SK-N-SH treated with all-trans-retinoic acid at 6 μM for 48 hours (cell line): ENCODE data around the gene KCNA3.

Experiments used
- ARNTL ChIP-seq: fragments of 450-650 bp; formaldehyde crosslinking; IDR thresholded peaks from 2 replicates; pipeline ENCODE4 v1.5.0; 2020; ENCODE audit warnings: low read depth, mild to moderate bottlenecking, moderate library complexity, borderline replicate concordance
- BACH2 ChIP-seq: fragments of 250-450 bp; sonication (Bioruptor Pico); IDR thresholded peaks from 2 replicates; pipeline ENCODE4 v1.9.0; 2021; ENCODE audit warnings: mild to moderate bottlenecking, borderline replicate concordance
- CSDC2 ChIP-seq: fragments of 250-450 bp; sonication (Bioruptor Pico); IDR thresholded peaks from 2 replicates; pipeline ENCODE4 v1.5.0; 2020; ENCODE audit warnings: mild to moderate bottlenecking, moderate library complexity
- ISL1 ChIP-seq: fragments of 250-450 bp; sonication (Bioruptor Pico); IDR thresholded peaks from 2 replicates; pipeline ENCODE4 v2.1.2; 2022; ENCODE audit warnings: mild to moderate bottlenecking, moderate library complexity
- SNAI2 ChIP-seq: fragments of 250-450 bp; sonication (Bioruptor Pico); IDR thresholded peaks from 2 replicates; pipeline ENCODE4 v1.5.0; 2020; ENCODE audit warnings: mild to moderate bottlenecking, moderate library complexity
- TOX ChIP-seq: fragments of 250-450 bp; sonication (Bioruptor Pico); IDR thresholded peaks from 2 replicates; pipeline ENCODE4 v1.8.0; 2021; ENCODE audit warnings: mild to moderate bottlenecking, moderate library complexity, borderline replicate concordance
- ZFP30 ChIP-seq: fragments of 450-650 bp; formaldehyde crosslinking; IDR thresholded peaks from 2 replicates; pipeline ENCODE4 v1.5.0; 2022; ENCODE audit warnings: mild to moderate bottlenecking, moderate library complexity
- TF ChIP-seq, protein P1 (sequence below): fragments of 250-450 bp; sonication (Bioruptor Pico); IDR thresholded peaks from 2 replicates; pipeline ENCODE4 v1.8.0; 2020; ENCODE audit warnings: mild to moderate bottlenecking, moderate library complexity, borderline replicate concordance

DNA sequence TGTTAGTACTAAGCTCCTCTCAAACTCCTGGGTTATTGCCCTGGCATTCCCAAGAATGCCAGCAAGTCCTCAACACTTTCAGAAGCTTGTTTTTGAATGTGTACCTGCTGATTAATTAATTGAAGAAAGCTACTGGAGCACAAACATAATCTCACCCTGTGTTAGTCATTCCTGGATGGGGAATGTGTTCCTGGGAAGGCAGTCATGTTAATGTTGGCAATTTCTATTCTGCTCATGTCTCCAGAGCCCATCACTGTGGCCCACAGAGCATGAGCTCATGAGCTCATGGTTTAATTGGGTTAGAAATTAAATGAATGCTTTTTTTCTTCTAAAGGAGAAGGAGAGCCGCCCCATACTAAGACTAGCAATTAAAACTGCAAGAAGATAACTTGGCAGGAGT, 31.9 kb upstream of the KCNA3 start:
- TF ChIP-seq CSDC2 (CRISPR knock-in tag) (no peak), TOX (CRISPR knock-in tag) (no peak), ISL1 (no peak), BACH2 (CRISPR knock-in tag) (no peak), SNAI2 (CRISPR knock-in tag) (no peak), ZFP30 (CRISPR knock-in tag) (no peak), ARNTL (CRISPR knock-in tag) (no peak)
- TF ChIP-seq, protein P1, sequence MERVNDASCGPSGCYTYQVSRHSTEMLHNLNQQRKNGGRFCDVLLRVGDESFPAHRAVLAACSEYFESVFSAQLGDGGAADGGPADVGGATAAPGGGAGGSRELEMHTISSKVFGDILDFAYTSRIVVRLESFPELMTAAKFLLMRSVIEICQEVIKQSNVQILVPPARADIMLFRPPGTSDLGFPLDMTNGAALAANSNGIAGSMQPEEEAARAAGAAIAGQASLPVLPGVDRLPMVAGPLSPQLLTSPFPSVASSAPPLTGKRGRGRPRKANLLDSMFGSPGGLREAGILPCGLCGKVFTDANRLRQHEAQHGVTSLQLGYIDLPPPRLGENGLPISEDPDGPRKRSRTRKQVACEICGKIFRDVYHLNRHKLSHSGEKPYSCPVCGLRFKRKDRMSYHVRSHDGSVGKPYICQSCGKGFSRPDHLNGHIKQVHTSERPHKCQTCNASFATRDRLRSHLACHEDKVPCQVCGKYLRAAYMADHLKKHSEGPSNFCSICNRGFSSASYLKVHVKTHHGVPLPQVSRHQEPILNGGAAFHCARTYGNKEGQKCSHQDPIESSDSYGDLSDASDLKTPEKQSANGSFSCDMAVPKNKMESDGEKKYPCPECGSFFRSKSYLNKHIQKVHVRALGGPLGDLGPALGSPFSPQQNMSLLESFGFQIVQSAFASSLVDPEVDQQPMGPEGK (CRISPR knock-in tag) = no peak
